Measurements from ENCODE around the gene SHKBP1.
A peak's percentile ranks its signal among the peaks of the same experiment; 100 is the strongest.

SHKBP1 gene

GRCh38 chr19:40604647-40605215 lies 28.1 kb downstream of the SHKBP1 start:
- peaks cover 53 to 85% (median 77%) of the 10 kb centered on the region in 10 experiments for H3K4me1 ChIP-seq
- no peaks in the 10 kb centered on the region for H3K9me3 ChIP-seq (replicated peaks in 1 of 11)
- peak overlapping the region in 10 of 11 experiments; percentile 34 to 78 (median 72); a peak in 20 of 22 replicates for H3K27ac ChIP-seq
- peaks cover 0 to 18% (median 0%) of the 10 kb centered on the region in 11 experiments; a peak in 6 of 22 replicates for H4K20me1 ChIP-seq
- TF ChIP-seq Cebpa-rat (IDR thresholded peaks at IDR 0.05), result no peak
- H3K27me3 ChIP-seq, result peaks cover 0 to 12% (median 0%) of the 10 kb centered on the region in 11 experiments; a peak in 6 of 22 replicates
- H3K4me3 ChIP-seq, result peak overlapping the region; percentile 56 to 75 (median 63)
- peak overlapping the region; percentile 49 to 79 (median 70); a peak in 19 of 22 replicates for H3K9ac ChIP-seq
- H3K36me3 ChIP-seq, result no peaks in the 10 kb centered on the region
- peak overlapping the region; percentile 93 to 100 (median 100) for H3K4me2 ChIP-seq

GRCh38 chr19:40605216-40605971 lies 28.7 kb downstream of the SHKBP1 start:
- Histone ChIP-seq H4K20me1 (peaks cover 0 to 18% (median 0%) of the 10 kb centered on the region in 11 experiments; a peak in 6 of 22 replicates), H3K27ac (peak overlapping the region; percentile 1 to 78 (median 71); a peak in 21 of 22 replicates), H3K9me3 (replicated peaks in 1 of 11) (no peaks in the 10 kb centered on the region), H3K4me1 (peaks cover 51 to 83% (median 75%) of the 10 kb centered on the region in 10 experiments), H3K4me3 (peak overlapping the region; percentile 56 to 75 (median 63)), H3K36me3 (no peaks in the 10 kb centered on the region), H3K27me3 (peaks cover 0 to 6% (median 0%) of the 10 kb centered on the region in 11 experiments; a peak in 6 of 22 replicates), H3K9ac (peak overlapping the region; percentile 49 to 79 (median 70); a peak in 21 of 22 replicates), H3K4me2 (peak overlapping the region; percentile 93 to 100 (median 100))
- no peak for TF ChIP-seq Cebpa-rat (IDR thresholded peaks at IDR 0.05)

- Histone ChIP-seq H3K9me3 (replicated peaks in 1 of 11) (no peaks in the 10 kb centered on the region), H3K36me3 (no peaks in the 10 kb centered on the region), H4K20me1 (peaks cover 0 to 15% (median 0%) of the 10 kb centered on the region in 11 experiments; a peak in 6 of 22 replicates), H3K4me1 (peaks cover 50 to 85% (median 72%) of the 10 kb centered on the region in 10 experiments), H3K4me2 (peak overlapping the region in 1 of 11 experiments; percentile 11; a peak in 3 of 22 replicates), H3K27ac (no peak overlapping the region), H3K27me3 (no peaks in the 10 kb centered on the region), H3K4me3 (no peak overlapping the region), H3K9ac (no peak overlapping the region; a peak in 1 of 22 replicates)
- TF ChIP-seq Cebpa-rat (IDR thresholded peaks at IDR 0.05), result no peak
These were observed 30.9 kb downstream of the SHKBP1 start for GRCh38 chr19:40607311-40608239.

- Histone ChIP-seq H3K4me2 (peak overlapping the region in 4 of 11 experiments; percentile 10 to 99 (median 98); a peak in 2 of 22 replicates), H3K27me3 (no peaks in the 10 kb centered on the region), H3K27ac (no peak overlapping the region), H3K36me3 (no peaks in the 10 kb centered on the region), H3K9me3 (replicated peaks in 1 of 11) (peaks cover 0 to 4% (median 0%) of the 10 kb centered on the region in 11 experiments; a peak in 1 of 22 replicates), H3K4me1 (peaks cover 43 to 85% (median 67%) of the 10 kb centered on the region in 10 experiments), H3K4me3 (no peak overlapping the region), H3K9ac (no peak overlapping the region; a peak in 1 of 22 replicates), H4K20me1 (peaks cover 0 to 9% (median 0%) of the 10 kb centered on the region in 11 experiments; a peak in 6 of 22 replicates)
- TF ChIP-seq Cebpa-rat (IDR thresholded peaks at IDR 0.05), result no peak
These were observed 31.6 kb downstream of the SHKBP1 start for GRCh38 chr19:40608240-40608621.

GRCh38 chr19:40608957-40609356 lies 32.3 kb downstream of the SHKBP1 start:
- Histone ChIP-seq H3K27ac (peak overlapping the region in 6 of 11 experiments; percentile 63 to 83 (median 80); a peak in 11 of 22 replicates), H3K4me3 (peak overlapping the region; percentile 59 to 76 (median 62); a peak in 19 of 20 replicates), H3K4me1 (peaks cover 41 to 84% (median 64%) of the 10 kb centered on the region in 10 experiments), H3K36me3 (no peaks in the 10 kb centered on the region), H4K20me1 (peaks cover 0 to 8% (median 0%) of the 10 kb centered on the region in 11 experiments; a peak in 6 of 22 replicates), H3K9me3 (replicated peaks in 1 of 11) (peaks cover 0 to 5% (median 0%) of the 10 kb centered on the region in 11 experiments; a peak in 1 of 22 replicates), H3K27me3 (no peaks in the 10 kb centered on the region), H3K4me2 (peak overlapping the region; percentile 89 to 100 (median 99)), H3K9ac (peak overlapping the region; percentile 67 to 83 (median 75); a peak in 20 of 22 replicates)
- no peak for TF ChIP-seq Cebpa-rat (IDR thresholded peaks at IDR 0.05)

- TF ChIP-seq Cebpa-rat (IDR thresholded peaks at IDR 0.05), result no peak
- Histone ChIP-seq H3K4me1 (peaks cover 34 to 83% (median 64%) of the 10 kb centered on the region in 10 experiments), H3K4me2 (peak overlapping the region; percentile 89 to 100 (median 99)), H3K9ac (peak overlapping the region; percentile 67 to 83 (median 75)), H3K27ac (peak overlapping the region; percentile 32 to 83 (median 79); a peak in 21 of 22 replicates), H3K9me3 (replicated peaks in 1 of 11) (peaks cover 0 to 5% (median 0%) of the 10 kb centered on the region in 11 experiments; a peak in 1 of 22 replicates), H3K4me3 (peak overlapping the region; percentile 59 to 76 (median 62)), H3K27me3 (no peaks in the 10 kb centered on the region), H4K20me1 (peaks cover 0 to 3% (median 0%) of the 10 kb centered on the region in 11 experiments; a peak in 3 of 22 replicates), H3K36me3 (no peaks in the 10 kb centered on the region)
These were observed 33.1 kb downstream of the SHKBP1 start for GRCh38 chr19:40609561-40610395.

- H3K9me3 ChIP-seq (replicated peaks in 1 of 11), result peaks cover 0 to 5% (median 0%) of the 10 kb centered on the region in 11 experiments; a peak in 1 of 22 replicates
- peak overlapping the region; percentile 59 to 76 (median 62) for H3K4me3 ChIP-seq
- no peaks in the 10 kb centered on the region for H3K27me3 ChIP-seq
- no peaks in the 10 kb centered on the region; a peak in 1 of 22 replicates for H4K20me1 ChIP-seq
- TF ChIP-seq Cebpa-rat (IDR thresholded peaks at IDR 0.05), result no peak
- H3K4me1 ChIP-seq, result peaks cover 33 to 82% (median 65%) of the 10 kb centered on the region in 10 experiments
- peak overlapping the region; percentile 89 to 100 (median 99) for H3K4me2 ChIP-seq
- H3K27ac ChIP-seq, result peak overlapping the region in 10 of 11 experiments; percentile 50 to 83 (median 79); a peak in 20 of 22 replicates
- H3K9ac ChIP-seq, result peak overlapping the region; percentile 50 to 83 (median 72); a peak in 20 of 22 replicates
- peaks cover 0 to 1% (median 0%) of the 10 kb centered on the region in 11 experiments; a peak in 2 of 22 replicates for H3K36me3 ChIP-seq
These were observed 33.9 kb downstream of the SHKBP1 start for GRCh38 chr19:40610396-40611064.

Measured in BLaER1 treated with 17β-estradiol and CSF1 and Interleukin-3, amounts not matched to agents 10 nM and 100 nM (cell line).